Activated naive CD8-positive, alpha-beta T cell treated with anti-CD3 and anti-CD28 coated beads, Interleukin-2, amount 10 ng/mL, durations not matched to agents 7 days and 5 days (primary cell): ENCODE data around the gene MYH9. TPM values are rescaled to one million over a fixed set of nuclear protein-coding genes. Genes with fewer than 3 reads are reported as not detected.
"Not testable (repeated sequence)": the region's sequence is repeated elsewhere in the genome, so short reads cannot be mapped to it uniquely, and the experiment has no call there.

ENCODE experiments used
- ATAC-seq: fragments of 150-1000 bp; cut with Tn5 transposase; one replicate; pipeline ENCODE4 v1.10.0; 2021; ENCODE audit warnings: low read depth, moderate library complexity
- POLR2A ChIA-PET: fragments of 350-600 bp; sonication (Branson Sonifier 250); formaldehyde crosslinking; loops from one replicate; lab custom pipeline; 2021; ENCODE audit warnings: antibody characterized with exemption; lab: Charles Lee
- DNase-seq: peaks from one replicate; pipeline ENCODE4 v3.0.0; 2021
- H3K27ac Mint-ChIP-seq: one replicate; pipeline ENCODE4 v1.8.0; 2022; ENCODE audit warnings: mild to moderate bottlenecking, mixed read lengths
- H3K27me3 Mint-ChIP-seq: one replicate; pipeline ENCODE4 v1.8.0; 2022; ENCODE audit warnings: mild to moderate bottlenecking, moderate library complexity, mixed read lengths
- H3K36me3 Mint-ChIP-seq: one replicate; pipeline ENCODE4 v1.8.0; 2021; ENCODE audit warnings: mild to moderate bottlenecking, mixed read lengths
- H3K4me1 Mint-ChIP-seq: one replicate; pipeline ENCODE4 v1.8.0; 2021; ENCODE audit warnings: mixed read lengths
- H3K4me3 Mint-ChIP-seq: one replicate; pipeline ENCODE4 v1.8.0; 2022; ENCODE audit warnings: mild to moderate bottlenecking, moderate library complexity, mixed read lengths
- H3K9me3 Mint-ChIP-seq: one replicate; pipeline ENCODE4 v1.8.0; 2021; ENCODE audit warnings: mixed read lengths
- total RNA-seq, 2 experiments: library from RNA; stranded (reverse); gene quantifications; one replicate each; pipeline ENCODE4 v1.2.3, GENCODE V29; 2021

The MYH9 gene
- total RNA-seq, 2 experiments from 2014 or later: 803 to 821 TPM

- H3K4me3 Mint-ChIP-seq: no peak overlapping the region
- H3K27ac Mint-ChIP-seq: peak overlapping the region; percentile 34
- H3K27me3 Mint-ChIP-seq: no peaks in the 10 kb centered on the region
- H3K36me3 Mint-ChIP-seq: peaks cover 18% of the 10 kb centered on the region
- H3K9me3 Mint-ChIP-seq: no peaks in the 10 kb centered on the region
- POLR2A ChIA-PET: interaction anchor here (1.0 to 1.3 kb wide), 3 partner anchors 12 to 40 kb away, joined by 3 to 7 read pairs (median 3); partner anchors contain the start of gene APOL2
- peaks cover 22% of the 10 kb centered on the region for H3K4me1 Mint-ChIP-seq
- ATAC-seq (peak; percentile 78), DNase-seq (peak; percentile 65)
Observed at GRCh38 chr22:36277482-36278291, 110.1 kb downstream of the MYH9 start.

GRCh38 chr22:36274531-36274930 lies 113.2 kb downstream of the MYH9 start:
- H3K27me3 Mint-ChIP-seq: no peaks in the 10 kb centered on the region
- no peak overlapping the region for H3K27ac Mint-ChIP-seq
- H3K4me1 Mint-ChIP-seq: peaks cover 24% of the 10 kb centered on the region
- H3K9me3 Mint-ChIP-seq: no peaks in the 10 kb centered on the region
- ATAC-seq (no peak), DNase-seq (no peak)
- POLR2A ChIA-PET: interaction anchor here (1.3 kb wide), 1 partner anchor 22 kb away, joined by 4 read pairs; the partner anchor contains the start of gene APOL1
- H3K36me3 Mint-ChIP-seq: peaks cover 7% of the 10 kb centered on the region
- H3K4me3 Mint-ChIP-seq: no peak overlapping the region

- not testable (repeated sequence) for DNase-seq, H3K4me3 Mint-ChIP-seq, H3K9me3 Mint-ChIP-seq, H3K27ac Mint-ChIP-seq, H3K27me3 Mint-ChIP-seq, ATAC-seq
- peaks cover 14% of the 10 kb centered on the region for H3K36me3 Mint-ChIP-seq
- H3K4me1 Mint-ChIP-seq: peaks cover 18% of the 10 kb centered on the region
- POLR2A ChIA-PET: interaction anchor here (1.1 to 1.5 kb wide), 2 partner anchors 9 to 19 kb away, joined by 3 to 4 read pairs; partner anchors contain the start of gene APOL1
Observed at GRCh38 chr22:36271951-36272350, 115.8 kb downstream of the MYH9 start.

- POLR2A ChIA-PET: interaction anchor here (1.5 kb wide), 1 partner anchor 10 kb away, joined by 4 read pairs; no protein-coding TSS in a partner anchor
- not testable (repeated sequence) for DNase-seq, H3K27me3 Mint-ChIP-seq, ATAC-seq, H3K9me3 Mint-ChIP-seq, H3K4me3 Mint-ChIP-seq, H3K27ac Mint-ChIP-seq
- Mint-ChIP-seq H3K36me3 (peaks cover 20% of the 10 kb centered on the region), H3K4me1 (peaks cover 12% of the 10 kb centered on the region)
Observed at GRCh38 chr22:36271231-36271630, 116.5 kb downstream of the MYH9 start.

- ATAC-seq (no peak), DNase-seq (no peak)
- H3K4me1 Mint-ChIP-seq: peaks cover 8% of the 10 kb centered on the region
- no peaks in the 10 kb centered on the region for H3K27me3 Mint-ChIP-seq
- H3K9me3 Mint-ChIP-seq: no peaks in the 10 kb centered on the region
- POLR2A ChIA-PET: no interaction called here
- peaks cover 31% of the 10 kb centered on the region for H3K36me3 Mint-ChIP-seq
- H3K27ac Mint-ChIP-seq: no peak overlapping the region
- H3K4me3 Mint-ChIP-seq: no peak overlapping the region
Observed at GRCh38 chr22:36267896-36268485, 119.8 kb downstream of the MYH9 start.

GRCh38 chr22:36267058-36267457 lies 120.7 kb downstream of the MYH9 start:
- DNase-seq (no peak), ATAC-seq (no peak)
- Mint-ChIP-seq H3K9me3 (no peaks in the 10 kb centered on the region), H3K36me3 (peaks cover 35% of the 10 kb centered on the region), H3K4me1 (peaks cover 3% of the 10 kb centered on the region), H3K27ac (no peak overlapping the region), H3K4me3 (no peak overlapping the region), H3K27me3 (no peaks in the 10 kb centered on the region)
- POLR2A ChIA-PET: no interaction called here

GRCh38 chr22:36263886-36264664 lies 123.7 kb downstream of the MYH9 start:
- POLR2A ChIA-PET: interaction anchor here (0.6 to 1.3 kb wide), 2 partner anchors 9 to 27 kb away, joined by 3 to 4 read pairs; no protein-coding TSS in a partner anchor
- not testable (repeated sequence) for ATAC-seq, H3K27ac Mint-ChIP-seq, DNase-seq, H3K4me3 Mint-ChIP-seq, H3K9me3 Mint-ChIP-seq, H3K4me1 Mint-ChIP-seq, H3K27me3 Mint-ChIP-seq
- peaks cover 39% of the 10 kb centered on the region for H3K36me3 Mint-ChIP-seq

- H3K36me3 Mint-ChIP-seq: peaks cover 36% of the 10 kb centered on the region
- POLR2A ChIA-PET: interaction anchor here (1.3 kb wide), 1 partner anchor 8 kb away, joined by 4 read pairs; no protein-coding TSS in a partner anchor
Observed at GRCh38 chr22:36263216-36263673, 124.5 kb downstream of the MYH9 start.

GRCh38 chr22:36262307-36262706 lies 125.5 kb downstream of the MYH9 start:
- H3K4me3 Mint-ChIP-seq, H3K9me3 Mint-ChIP-seq, POLR2A ChIA-PET, H3K27ac Mint-ChIP-seq, H3K27me3 Mint-ChIP-seq, DNase-seq, ATAC-seq: not testable (repeated sequence)
- H3K36me3 Mint-ChIP-seq: peaks cover 34% of the 10 kb centered on the region
- peaks cover 20% of the 10 kb centered on the region for H3K4me1 Mint-ChIP-seq

More at GRCh38 chr22:36263216-36263673, 124.5 kb downstream of the MYH9 start:
- peaks cover 13% of the 10 kb centered on the region for H3K4me1 Mint-ChIP-seq
- not testable (repeated sequence) for H3K27me3 Mint-ChIP-seq, H3K27ac Mint-ChIP-seq, H3K4me3 Mint-ChIP-seq, DNase-seq, ATAC-seq, H3K9me3 Mint-ChIP-seq

- H3K4me3 Mint-ChIP-seq, ATAC-seq, H3K27ac Mint-ChIP-seq, H3K27me3 Mint-ChIP-seq, H3K9me3 Mint-ChIP-seq, POLR2A ChIA-PET, DNase-seq: not testable (repeated sequence)
- Mint-ChIP-seq H3K36me3 (peaks cover 28% of the 10 kb centered on the region), H3K4me1 (peaks cover 25% of the 10 kb centered on the region)
Observed at GRCh38 chr22:36261675-36262074, 126.1 kb downstream of the MYH9 start.

GRCh38 chr22:36259615-36260300 lies 128.0 kb downstream of the MYH9 start:
- POLR2A ChIA-PET: interaction anchor here (0.6 kb wide), 1 partner anchor 117 kb away, joined by 3 read pairs; no protein-coding TSS in a partner anchor
- no peak for ATAC-seq
- no peak for DNase-seq
- Mint-ChIP-seq H3K4me1 (peaks cover 39% of the 10 kb centered on the region), H3K9me3 (no peaks in the 10 kb centered on the region), H3K27me3 (no peaks in the 10 kb centered on the region), H3K27ac (peak overlapping the region; percentile 83), H3K36me3 (peaks cover 29% of the 10 kb centered on the region), H3K4me3 (peak overlapping the region; percentile 9)
